GM13976 (cell line): ENCODE measurements around the gene MICAL3.

Experiments used
- DNase-seq: peaks from one replicate; pipeline ENCODE4 v3.0.0; 2012; ENCODE audit warnings: low spot score
- CTCF ChIP-seq: IDR thresholded peaks from 2 replicates; pipeline ENCODE4 v1.5.1; 2012; ENCODE audit warnings: borderline replicate concordance, mild to moderate bottlenecking; ENCODE audit not compliant: insufficient read depth; ENCODE audit errors: extremely low read depth, missing control alignments, control extremely low read depth
- in situ Hi-C: fragments of 300-500 bp; cut with MboI; formaldehyde crosslinking; loops from one replicate; pipeline ENCODE4 v1.12.0; 2022; ENCODE audit warnings: low sequenced_read_pairs, mixed read lengths, inconsistent platforms; ENCODE audit not compliant: unreplicated experiment

Gene MICAL3

GRCh38 chr22:17787241-17787640, 237.1 kb downstream of the MICAL3 start:
- DNase-seq: no peak
- TF ChIP-seq CTCF: no peak
- in situ Hi-C loops: no loop called here

GRCh38 chr22:17786435-17787161, 237.8 kb downstream of the MICAL3 start:
- DNase-seq: no peak
- no peak for TF ChIP-seq CTCF
- in situ Hi-C loops: no loop called here

GRCh38 chr22:17785185-17786184, 238.9 kb downstream of the MICAL3 start:
- in situ Hi-C loops: no loop called here
- DNase-seq: peak; percentile 71
- peak; percentile 48 for TF ChIP-seq CTCF

- in situ Hi-C loops: no loop called here
These were observed 239.6 kb downstream of the MICAL3 start for GRCh38 chr22:17784776-17785175.

GRCh38 chr22:17783773-17784480, 240.4 kb downstream of the MICAL3 start:
- no peak for DNase-seq
- in situ Hi-C loops: no loop called here
- no peak for TF ChIP-seq CTCF

More at GRCh38 chr22:17784776-17785175, 239.6 kb downstream of the MICAL3 start:
- DNase-seq: no peak
- no peak for TF ChIP-seq CTCF

- in situ Hi-C loops: no loop called here
- DNase-seq: no peak
- TF ChIP-seq CTCF: no peak
These were observed 241.0 kb downstream of the MICAL3 start for GRCh38 chr22:17783312-17783711.
